Activated CD4-positive, alpha-beta T cell treated with anti-CD3 and anti-CD28 coated beads, Interleukin-2, amount 50 U/mL, for 24 hours (primary cell): ENCODE results near the gene LMX1B.

Experiments
- DNase-seq, 2 donors: peaks; one replicate each; pipeline ENCODE4 v3.0.0-alpha.2; 2020; ENCODE audit warnings: low read depth in 1 of 2, low spot score in 1 of 2

The LMX1B gene

GRCh38 chr9:126658201-126658825 is 44.6 kb downstream of the LMX1B start:
- no peak for DNase-seq

- no peak for DNase-seq
Observed at GRCh38 chr9:126658956-126659555, 45.3 kb downstream of the LMX1B start.

GRCh38 chr9:126661122-126661520 is 47.4 kb downstream of the LMX1B start:
- DNase-seq, result no peak

GRCh38 chr9:126661521-126662251 is 48.0 kb downstream of the LMX1B start:
- DNase-seq, result no peak

- no peak for DNase-seq
Observed at GRCh38 chr9:126663661-126664072, 49.9 kb downstream of the LMX1B start.

GRCh38 chr9:126664900-126665643 is 51.3 kb downstream of the LMX1B start:
- DNase-seq, result no peak

- DNase-seq, result no peak
Observed at GRCh38 chr9:126665644-126666035, 51.9 kb downstream of the LMX1B start.

- DNase-seq, result no peak
Observed at GRCh38 chr9:126666155-126666803, 52.6 kb downstream of the LMX1B start.

GRCh38 chr9:126667190-126668055 is 53.7 kb downstream of the LMX1B start:
- DNase-seq, result no peak

- DNase-seq, result no peak
Observed at GRCh38 chr9:126668058-126668457, 54.3 kb downstream of the LMX1B start.

GRCh38 chr9:126669108-126669507 is 55.4 kb downstream of the LMX1B start:
- no peak for DNase-seq

- DNase-seq, result no peak
Observed at GRCh38 chr9:126670270-126670669, 56.5 kb downstream of the LMX1B start.

GRCh38 chr9:126671381-126671831 is 57.7 kb downstream of the LMX1B start:
- no peak for DNase-seq

- DNase-seq, result no peak
Observed at GRCh38 chr9:126671983-126672382, 58.3 kb downstream of the LMX1B start.

- no peak for DNase-seq
Observed at GRCh38 chr9:126672634-126673284, 59.0 kb downstream of the LMX1B start.

- no peak for DNase-seq
Observed at GRCh38 chr9:126673689-126674364, 60.1 kb downstream of the LMX1B start.

- DNase-seq, result no peak
Observed at GRCh38 chr9:126674365-126675146, 60.8 kb downstream of the LMX1B start.

GRCh38 chr9:126675147-126675467 is 61.4 kb downstream of the LMX1B start:
- no peak for DNase-seq
